GM12874 (cell line): Measurements from ENCODE around the gene UBE2K.

Experiments used
- TF ChIP-seq, protein P1 (sequence below): IDR thresholded peaks from 2 replicates; pipeline ENCODE4 v1.5.1; 2011; ENCODE audit warnings: low read depth, mild to moderate bottlenecking, control low read depth, low read length, moderate library complexity; ENCODE audit not compliant: insufficient read depth

UBE2K gene

DNA sequence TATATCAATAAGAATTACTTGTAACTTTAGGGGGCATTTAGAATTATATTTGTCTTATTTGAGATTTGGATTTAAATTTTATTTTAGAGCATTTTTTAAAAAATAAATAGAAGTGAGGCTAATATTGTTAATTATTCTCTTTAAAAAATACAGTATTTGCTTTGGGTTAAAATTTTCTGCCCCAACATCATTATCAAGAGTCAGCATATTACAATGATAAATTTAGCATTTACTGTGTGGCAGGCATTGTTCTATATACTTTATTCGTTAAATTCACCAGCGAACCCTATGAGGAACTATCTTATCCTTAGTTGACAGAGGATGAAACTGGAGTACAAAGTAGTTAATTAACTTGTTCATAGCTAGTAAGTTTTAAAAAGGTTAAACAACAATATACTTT lies 34.0 kb downstream of the UBE2K start:
- TF ChIP-seq, protein P1, sequence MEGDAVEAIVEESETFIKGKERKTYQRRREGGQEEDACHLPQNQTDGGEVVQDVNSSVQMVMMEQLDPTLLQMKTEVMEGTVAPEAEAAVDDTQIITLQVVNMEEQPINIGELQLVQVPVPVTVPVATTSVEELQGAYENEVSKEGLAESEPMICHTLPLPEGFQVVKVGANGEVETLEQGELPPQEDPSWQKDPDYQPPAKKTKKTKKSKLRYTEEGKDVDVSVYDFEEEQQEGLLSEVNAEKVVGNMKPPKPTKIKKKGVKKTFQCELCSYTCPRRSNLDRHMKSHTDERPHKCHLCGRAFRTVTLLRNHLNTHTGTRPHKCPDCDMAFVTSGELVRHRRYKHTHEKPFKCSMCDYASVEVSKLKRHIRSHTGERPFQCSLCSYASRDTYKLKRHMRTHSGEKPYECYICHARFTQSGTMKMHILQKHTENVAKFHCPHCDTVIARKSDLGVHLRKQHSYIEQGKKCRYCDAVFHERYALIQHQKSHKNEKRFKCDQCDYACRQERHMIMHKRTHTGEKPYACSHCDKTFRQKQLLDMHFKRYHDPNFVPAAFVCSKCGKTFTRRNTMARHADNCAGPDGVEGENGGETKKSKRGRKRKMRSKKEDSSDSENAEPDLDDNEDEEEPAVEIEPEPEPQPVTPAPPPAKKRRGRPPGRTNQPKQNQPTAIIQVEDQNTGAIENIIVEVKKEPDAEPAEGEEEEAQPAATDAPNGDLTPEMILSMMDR: no peak

- TF ChIP-seq, protein P1: no peak
These were observed 34.8 kb downstream of the UBE2K start for GRCh38 chr4:39732728-39733127.

GRCh38 chr4:39741401-39741800 lies 43.5 kb downstream of the UBE2K start:
- TF ChIP-seq, protein P1: no peak

- TF ChIP-seq, protein P1: no peak
These were observed 48.0 kb downstream of the UBE2K start for GRCh38 chr4:39745920-39746319.

GRCh38 chr4:39750216-39750615 lies 52.3 kb downstream of the UBE2K start:
- TF ChIP-seq, protein P1: no peak

DNA sequence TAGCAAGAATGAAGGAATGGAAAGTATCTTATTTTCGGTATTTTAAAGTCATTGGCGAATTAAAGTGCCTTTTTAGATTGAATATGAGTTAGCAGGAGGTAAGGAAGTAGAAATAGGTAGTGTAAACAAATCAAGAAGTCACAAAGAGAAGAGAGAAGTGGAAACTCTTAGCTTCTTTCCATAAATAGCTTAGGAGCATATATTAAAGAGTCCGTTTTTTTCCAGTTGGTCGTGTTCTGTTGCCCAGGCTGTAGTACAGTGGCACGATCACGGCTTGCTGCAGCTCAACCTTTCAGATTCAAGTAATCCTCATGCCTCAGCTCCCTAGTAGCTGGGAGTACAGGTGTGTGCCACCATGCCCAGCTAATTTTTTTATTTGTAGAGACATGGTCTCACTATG lies 56.4 kb downstream of the UBE2K start:
- TF ChIP-seq, protein P1: no peak

DNA sequence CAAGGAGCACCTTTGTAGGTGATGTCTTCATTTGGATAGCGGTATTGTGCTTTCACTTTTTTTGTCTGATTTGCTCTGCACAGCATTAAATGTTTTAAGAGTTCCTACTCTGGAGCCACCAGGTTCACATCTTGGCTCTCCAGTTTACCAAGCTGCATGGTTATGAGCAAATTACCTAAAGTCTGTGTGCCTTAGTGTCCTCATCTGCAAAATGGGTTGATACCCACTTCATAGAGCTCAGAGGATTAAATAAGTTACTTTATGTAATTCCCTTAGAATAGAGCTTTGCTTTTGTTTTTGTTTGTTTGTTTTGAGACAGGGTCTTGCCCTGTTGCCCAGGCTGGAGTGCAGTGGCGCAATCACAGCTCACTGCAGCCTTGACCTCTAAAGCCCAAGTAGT lies 58.2 kb downstream of the UBE2K start:
- TF ChIP-seq, protein P1: no peak

DNA sequence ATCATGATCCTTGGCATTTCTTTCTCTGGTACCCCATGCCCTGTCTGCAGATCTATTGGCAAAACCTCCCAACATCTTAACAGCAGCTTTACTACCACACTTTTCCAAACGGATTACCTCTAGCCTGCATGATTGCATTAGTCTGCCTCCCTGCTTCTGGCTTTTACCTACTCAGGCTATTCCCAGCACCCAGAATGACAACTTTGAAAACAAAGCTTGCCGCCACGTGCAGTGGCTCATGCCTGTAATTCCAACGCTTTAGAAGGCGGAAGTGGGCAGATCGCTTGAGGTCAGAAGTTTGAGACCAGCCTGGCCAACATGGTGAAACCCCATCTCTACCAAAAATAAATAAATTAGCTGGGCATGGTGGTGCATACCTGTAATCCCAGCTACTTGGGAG lies 60.2 kb downstream of the UBE2K start:
- TF ChIP-seq, protein P1: no peak
